Natural killer cell (primary cell): Measurements from ENCODE around the gene TSFM. TPM values are rescaled to one million over a fixed set of nuclear protein-coding genes. Genes with fewer than 3 reads are reported as not detected.

Experiments
- ATAC-seq, 3 donors: fragments of 150-1000 bp in 2 of 3; fragments of 200-7000 bp in 1 of 3; cut with Tn5 transposase; 1 replicate in 1 of 3; 2 replicates in 2 of 3; pipeline ENCODE4 v1.10.0; 2021; ENCODE audit warnings: mild to moderate bottlenecking in 2 of 3, moderate library complexity in 2 of 3
- DNase-seq, 2 donors: peaks; one replicate each; pipeline versions ENCODE4 v3.0.0 to v3.0.0-alpha.2; 2013 to 2021; ENCODE audit warnings: mixed read lengths in 1 of 2
- H3K27ac ChIP-seq: one replicate; pipeline ENCODE4 v1.5.1; 2013; ENCODE audit warnings: mild to moderate bottlenecking, low read length
- H3K27me3 ChIP-seq: one replicate; pipeline ENCODE4 v1.6.1; 2013; ENCODE audit warnings: low read length; ENCODE audit not compliant: control insufficient read depth, insufficient read depth
- H3K36me3 ChIP-seq: one replicate; pipeline ENCODE4 v1.6.1; 2013; ENCODE audit warnings: low read length; ENCODE audit not compliant: control insufficient read depth, insufficient read depth
- H3K4me1 ChIP-seq: one replicate; pipeline ENCODE4 v1.6.1; 2013; ENCODE audit warnings: low read length; ENCODE audit not compliant: control insufficient read depth, insufficient read depth
- H3K4me3 ChIP-seq: one replicate; pipeline ENCODE4 v1.5.1; 2013; ENCODE audit warnings: low read length
- H3K9me3 ChIP-seq: one replicate; pipeline ENCODE4 v1.6.1; 2013; ENCODE audit warnings: low read length; ENCODE audit not compliant: control insufficient read depth, insufficient read depth
- H3K27ac Mint-ChIP-seq, 2 donors: one replicate each; pipeline ENCODE4 v1.8.0; 2022; ENCODE audit warnings: mild to moderate bottlenecking in 2 of 2, mixed read lengths in 2 of 2, moderate library complexity in 1 of 2
- H3K27me3 Mint-ChIP-seq, 2 donors: one replicate each; pipeline ENCODE4 v1.8.0; 2022; ENCODE audit warnings: low read depth in 2 of 2, mixed read lengths in 2 of 2
- H3K36me3 Mint-ChIP-seq: one replicate; pipeline ENCODE4 v1.8.0; 2022; ENCODE audit warnings: mixed read lengths
- H3K4me1 Mint-ChIP-seq, 2 donors: one replicate each; pipeline ENCODE4 v1.8.0; 2022; ENCODE audit warnings: mixed read lengths in 2 of 2
- H3K4me3 Mint-ChIP-seq: one replicate; pipeline ENCODE4 v1.8.0; 2022; ENCODE audit warnings: mild to moderate bottlenecking, moderate library complexity, mixed read lengths
- H3K9me3 Mint-ChIP-seq, 2 donors: one replicate each; pipeline ENCODE4 v1.8.0; 2022; ENCODE audit warnings: mixed read lengths in 2 of 2
- CTCF ChIP-seq: fragments of 200-600 bp; IDR thresholded peaks from one replicate; pipeline ENCODE4 v1.8.0; 2022; ENCODE audit warnings: antibody characterized with exemption
- WGBS: methylation state at CpG from one replicate; pipeline ENCODE4 v1.1.7; 2013; ENCODE audit warnings: missing lambda C conversion rate; ENCODE audit not compliant: insufficient coverage; 5-methylcytosine and 5-hydroxymethylcytosine counted together
- intact Hi-C: fragments of 100-400 bp; cut with micrococcal nuclease; formaldehyde crosslinking; loops from one replicate; pipeline ENCODE4 v1.14.2; 2022
- total RNA-seq, 4 donors: library from RNA; stranded (reverse); fragments of 120-200 nt in 1 of 4; gene quantifications; one replicate each; pipeline versions ENCODE4 v1.2.3 to v1.2.4, GENCODE V29; 2013 to 2022

The TSFM gene
- total RNA-seq, 3 donors from 2014 or later (not counting 1 experiment from before 2014, with no cell fraction given): 17.6 to 19.7 (median 17.7) TPM

GRCh38 chr12:57735198-57735855 lies 47.3 kb upstream of the TSFM start:
- 87% methylated on average over 7 of the region's 8 CpGs for WGBS
- Histone ChIP-seq H3K27me3 (no peaks in the 10 kb centered on the region), H3K4me1 (peaks cover 15% of the 10 kb centered on the region), H3K36me3 (peaks cover 74% of the 10 kb centered on the region), H3K27ac (no peak overlapping the region), H3K4me3 (no peak overlapping the region), H3K9me3 (no peaks in the 10 kb centered on the region)
- Mint-ChIP-seq H3K4me3 (no peak overlapping the region), H3K36me3 (peaks cover 7% of the 10 kb centered on the region), H3K4me1 (peaks cover 27 to 37% of the 10 kb centered on the region in 2 donors), H3K27ac (peak overlapping the region; percentile 49 to 50), H3K27me3 (no peaks in the 10 kb centered on the region), H3K9me3 (no peaks in the 10 kb centered on the region)
- ATAC-seq (no peak), DNase-seq (no peak)
- no peak for TF ChIP-seq CTCF
- intact Hi-C loops: no loop called here

- WGBS: 94% methylated on average over 42 of the region's 49 CpGs
- peaks cover 7% of the 10 kb centered on the region for H3K36me3 Mint-ChIP-seq
Observed at GRCh38 chr12:57735952-57736740, 46.4 kb upstream of the TSFM start.

GRCh38 chr12:57736741-57737466 lies 45.7 kb upstream of the TSFM start:
- no peaks in the 10 kb centered on the region for H3K9me3 ChIP-seq
- DNase-seq (no peak), ATAC-seq (no peak)
- H3K36me3 Mint-ChIP-seq: peaks cover 7% of the 10 kb centered on the region
- no peak for TF ChIP-seq CTCF
- H3K27ac Mint-ChIP-seq: peak overlapping the region in 1 of 2 donors; percentile 74
- no peaks in the 10 kb centered on the region for H3K27me3 Mint-ChIP-seq
- H3K9me3 Mint-ChIP-seq: no peaks in the 10 kb centered on the region
- no peak overlapping the region for H3K4me3 Mint-ChIP-seq
- H3K36me3 ChIP-seq: peaks cover 58% of the 10 kb centered on the region
- H3K27ac ChIP-seq: no peak overlapping the region
- peaks cover 42 to 48% of the 10 kb centered on the region in 2 donors for H3K4me1 Mint-ChIP-seq
- H3K4me3 ChIP-seq: no peak overlapping the region
- intact Hi-C loops: no loop called here
- WGBS: 96% methylated on average over 31 of the region's 31 CpGs
- H3K4me1 ChIP-seq: peaks cover 30% of the 10 kb centered on the region
- no peaks in the 10 kb centered on the region for H3K27me3 ChIP-seq

More at GRCh38 chr12:57735952-57736740, 46.4 kb upstream of the TSFM start:
- intact Hi-C loops: no loop called here
- H3K9me3 Mint-ChIP-seq: no peaks in the 10 kb centered on the region
- Histone ChIP-seq H3K9me3 (no peaks in the 10 kb centered on the region), H3K4me1 (peaks cover 24% of the 10 kb centered on the region), H3K27me3 (no peaks in the 10 kb centered on the region), H3K4me3 (no peak overlapping the region), H3K27ac (no peak overlapping the region), H3K36me3 (peaks cover 66% of the 10 kb centered on the region)
- DNase-seq (no peak), ATAC-seq (no peak)
- peaks cover 35 to 45% of the 10 kb centered on the region in 2 donors for H3K4me1 Mint-ChIP-seq
- H3K4me3 Mint-ChIP-seq: no peak overlapping the region
- H3K27me3 Mint-ChIP-seq: no peaks in the 10 kb centered on the region
- peak overlapping the region in 1 of 2 donors; percentile 74 for H3K27ac Mint-ChIP-seq
- no peak for TF ChIP-seq CTCF
